HepG2 (cell line): ENCODE data around the gene CABP4. TPM values are rescaled to one million over a fixed set of nuclear protein-coding genes. Genes with fewer than 3 reads are reported as not detected.

ENCODE experiments used
- ATRX ChIP-seq: sonication (generic); formaldehyde crosslinking; IDR thresholded peaks from 2 replicates; pipeline ENCODE4 v1.4.0; 2020; ENCODE audit warnings: missing genetic modification reagents, borderline replicate concordance
- BATF2 ChIP-seq: sonication (generic); formaldehyde crosslinking; IDR thresholded peaks from 2 replicates; pipeline ENCODE4 v1.8.0; 2022; ENCODE audit warnings: mild to moderate bottlenecking, missing genetic modification reagents, moderate library complexity
- E2F5 ChIP-seq: sonication (generic); formaldehyde crosslinking; conservative IDR thresholded peaks from 2 replicates; pipeline ENCODE4 v1.4.0; 2020; ENCODE audit warnings: missing genetic modification reagents
- ISL2 ChIP-seq: sonication (generic); formaldehyde crosslinking; IDR thresholded peaks from 2 replicates; pipeline ENCODE4 v1.5.0; 2020; ENCODE audit warnings: missing genetic modification reagents
- KIAA2018 ChIP-seq: sonication (generic); formaldehyde crosslinking; IDR thresholded peaks from 2 replicates; pipeline ENCODE4 v1.5.0; 2020; ENCODE audit warnings: mild to moderate bottlenecking, missing genetic modification reagents, borderline replicate concordance
- MAF1 ChIP-seq: sonication (generic); formaldehyde crosslinking; IDR thresholded peaks from 2 replicates; pipeline ENCODE4 v1.5.0; 2020; ENCODE audit warnings: missing genetic modification reagents, borderline replicate concordance
- PRDM15 ChIP-seq: sonication (generic); formaldehyde crosslinking; IDR thresholded peaks from 2 replicates; pipeline ENCODE4 v1.4.0; 2020; ENCODE audit warnings: missing genetic modification reagents
- RBFOX2 ChIP-seq: fragments of 200-400 bp; formaldehyde crosslinking; IDR thresholded peaks from 2 replicates; pipeline ENCODE4 v1.6.1; 2017; ENCODE audit warnings: low read depth, mild to moderate bottlenecking, low read length
- RFXAP ChIP-seq: sonication (generic); formaldehyde crosslinking; IDR thresholded peaks from 2 replicates; pipeline ENCODE4 v1.4.0; 2020; ENCODE audit warnings: missing genetic modification reagents, borderline replicate concordance
- SIN3B ChIP-seq: fragments of 150-350 bp; IDR thresholded peaks from 2 replicates; pipeline ENCODE4 v1.6.1; 2014; ENCODE audit warnings: low read length
- ZBTB20 ChIP-seq: sonication (generic); formaldehyde crosslinking; IDR thresholded peaks from 2 replicates; pipeline ENCODE4 v1.8.1; 2023; ENCODE audit warnings: missing genetic modification reagents, low read depth, mild to moderate bottlenecking, borderline replicate concordance
- ZBTB7A ChIP-seq: sonication (generic); formaldehyde crosslinking; IDR thresholded peaks from 2 replicates; pipeline ENCODE4 v1.8.0; 2022; ENCODE audit warnings: mild to moderate bottlenecking, missing genetic modification reagents
- ZFP36L1 ChIP-seq: sonication (generic); formaldehyde crosslinking; IDR thresholded peaks from 2 replicates; pipeline ENCODE4 v1.8.0; 2022; ENCODE audit warnings: mild to moderate bottlenecking, missing genetic modification reagents, moderate library complexity
- ZNF597 ChIP-seq: sonication (generic); formaldehyde crosslinking; IDR thresholded peaks from 2 replicates; pipeline ENCODE4 v1.5.0; 2020; ENCODE audit warnings: missing genetic modification reagents
- polyA plus RNA-seq, 8 experiments: library from polyadenylated mRNA; depleted of rRNA in 3 of 8; stranded (reverse) in 7 of 8; unstranded in 1 of 8; fragments of >200 nt; fragmentation: Illumina TruSeq in 4 of 8; extraction: Trizol in 4 of 8; gene quantifications; 2 replicates each; pipeline versions ENCODE4 v1.2.1 to v1.2.3, GENCODE V29; 2011 to 2016; ENCODE audit warnings: low read depth in 4 of 8, missing spikeins in 1 of 8, mixed read lengths in 1 of 8; ENCODE audit not compliant: insufficient read depth in 1 of 8
- total RNA-seq, 5 experiments: library from RNA; depleted of rRNA; stranded (reverse); fragments of >200 nt; fragmentation: Illumina TruSeq; extraction: Trizol; gene quantifications; 2 replicates each; pipeline ENCODE4 v1.2.3, GENCODE V29; 2016; ENCODE audit warnings: low read depth in 1 of 5

The CABP4 gene
- total and polyA plus RNA-seq, 2 of the 13 experiments (the other 11 are each of a cell fraction or from before 2014, with no cell fraction given), result not detected

- TF ChIP-seq RBFOX2, result no peak
- no peak for TF ChIP-seq KIAA2018 (CRISPR knock-in tag)
- no peak for TF ChIP-seq ZBTB7A (CRISPR knock-in tag)
- 0 out of 2 replicates have a peak, but pooled peaks have one; percentile 14 for TF ChIP-seq RFXAP (CRISPR knock-in tag)
- no peak for TF ChIP-seq ZBTB20 (CRISPR knock-in tag)
- no peak for TF ChIP-seq SIN3B
- no peak for TF ChIP-seq MAF1 (CRISPR knock-in tag)
- TF ChIP-seq ZFP36L1 (CRISPR knock-in tag), result no peak
- no peak for TF ChIP-seq ZNF597
- no peak for TF ChIP-seq BATF2 (CRISPR knock-in tag)
- TF ChIP-seq ATRX (CRISPR knock-in tag), result no peak
- no peak for TF ChIP-seq ISL2
- no peak; the same call in 1 of the 2 replicates for TF ChIP-seq PRDM15 (CRISPR knock-in tag)
- no peak for TF ChIP-seq E2F5 (CRISPR knock-in tag)
These were observed 33.6 kb upstream of the CABP4 start (continued) for GRCh38 chr11:67421430-67422031.
